ENCODE measurements around the gene CALML5.

Gene CALML5

DNA sequence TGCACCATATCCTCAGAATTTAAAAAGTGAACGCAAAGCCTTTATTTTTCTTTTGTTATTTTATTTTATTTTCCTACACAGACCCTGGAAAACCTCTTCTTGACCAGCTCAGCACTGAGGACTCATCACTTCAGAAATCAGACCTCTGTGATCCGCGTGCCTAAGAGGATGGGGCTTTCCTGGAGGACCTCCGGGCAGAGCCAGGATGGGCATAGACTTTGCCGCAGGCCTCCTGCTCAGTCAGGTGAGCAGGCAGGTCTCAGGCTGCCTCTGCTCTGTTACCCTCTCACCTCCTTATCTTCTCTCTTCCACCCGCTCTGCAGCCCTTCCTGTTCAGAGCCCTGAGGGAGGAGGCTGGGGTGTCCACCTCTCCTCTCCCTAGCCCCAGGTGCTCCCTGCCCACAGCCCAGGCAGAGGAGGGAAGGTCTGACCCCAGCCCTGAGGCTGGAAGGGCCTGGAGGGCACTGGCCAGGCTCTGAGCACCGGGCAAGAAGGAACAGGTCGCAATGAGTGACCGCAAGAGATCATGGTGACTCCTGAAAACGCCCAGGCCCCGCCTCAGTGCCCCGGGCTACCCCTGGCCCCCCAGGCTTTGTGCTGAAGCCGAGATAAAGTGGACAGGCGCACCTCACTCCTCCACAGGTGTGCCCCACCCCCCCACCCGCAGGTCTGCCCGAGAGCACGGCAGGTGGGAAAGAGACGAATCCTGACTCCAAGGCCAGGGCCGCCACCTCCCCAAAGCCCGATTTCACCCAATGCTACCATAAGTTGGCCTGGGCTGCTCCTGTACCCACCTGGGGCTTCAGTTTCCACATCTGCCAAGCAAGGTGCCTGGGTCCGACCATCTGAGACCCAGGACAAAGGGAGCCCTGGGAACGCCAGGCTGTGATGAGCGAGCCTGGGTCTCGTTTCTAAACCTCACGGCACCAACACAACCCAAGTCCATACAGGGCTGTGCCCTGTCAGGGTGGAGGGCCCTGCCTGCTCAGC lies 2.8 kb downstream of the CALML5 start:
- DNase-seq (ENCODE audit: low read depth) = no peak
- H3K4me3 ChIP-seq (ENCODE audit: low read depth, low read length) = no peak overlapping the region
- TF ChIP-seq, protein P1, sequence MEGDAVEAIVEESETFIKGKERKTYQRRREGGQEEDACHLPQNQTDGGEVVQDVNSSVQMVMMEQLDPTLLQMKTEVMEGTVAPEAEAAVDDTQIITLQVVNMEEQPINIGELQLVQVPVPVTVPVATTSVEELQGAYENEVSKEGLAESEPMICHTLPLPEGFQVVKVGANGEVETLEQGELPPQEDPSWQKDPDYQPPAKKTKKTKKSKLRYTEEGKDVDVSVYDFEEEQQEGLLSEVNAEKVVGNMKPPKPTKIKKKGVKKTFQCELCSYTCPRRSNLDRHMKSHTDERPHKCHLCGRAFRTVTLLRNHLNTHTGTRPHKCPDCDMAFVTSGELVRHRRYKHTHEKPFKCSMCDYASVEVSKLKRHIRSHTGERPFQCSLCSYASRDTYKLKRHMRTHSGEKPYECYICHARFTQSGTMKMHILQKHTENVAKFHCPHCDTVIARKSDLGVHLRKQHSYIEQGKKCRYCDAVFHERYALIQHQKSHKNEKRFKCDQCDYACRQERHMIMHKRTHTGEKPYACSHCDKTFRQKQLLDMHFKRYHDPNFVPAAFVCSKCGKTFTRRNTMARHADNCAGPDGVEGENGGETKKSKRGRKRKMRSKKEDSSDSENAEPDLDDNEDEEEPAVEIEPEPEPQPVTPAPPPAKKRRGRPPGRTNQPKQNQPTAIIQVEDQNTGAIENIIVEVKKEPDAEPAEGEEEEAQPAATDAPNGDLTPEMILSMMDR (IDR thresholded peaks at IDR 0.05; ENCODE audit: control insufficient read depth, extremely low read depth, insufficient read depth) = no peak

DNA sequence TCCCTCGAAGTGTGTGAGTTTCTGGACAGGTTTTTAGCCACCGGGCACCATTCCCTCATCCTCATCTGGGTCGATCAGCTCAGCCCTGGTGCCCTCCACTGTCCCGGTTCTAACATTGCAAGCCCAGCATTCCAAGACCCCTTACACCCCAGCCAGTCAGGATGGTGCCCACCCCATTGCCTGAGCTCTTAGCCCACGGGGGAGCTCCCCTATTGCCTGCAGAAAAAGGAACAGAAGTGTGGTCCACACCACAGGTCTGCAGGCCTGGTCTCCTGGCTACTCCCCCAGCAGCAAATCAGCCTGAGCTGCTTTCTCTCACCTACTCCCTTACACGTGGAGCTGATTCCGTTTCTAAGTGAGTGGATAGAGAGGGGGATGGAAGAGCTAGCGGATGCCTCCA lies 4.8 kb downstream of the CALML5 start:
- TF ChIP-seq, protein P1 (IDR thresholded peaks at IDR 0.05; ENCODE audit: control insufficient read depth, extremely low read depth, insufficient read depth) = no peak
- no peak for DNase-seq (ENCODE audit: low read depth)
- no peak overlapping the region for H3K4me3 ChIP-seq (ENCODE audit: low read depth, low read length)

DNA sequence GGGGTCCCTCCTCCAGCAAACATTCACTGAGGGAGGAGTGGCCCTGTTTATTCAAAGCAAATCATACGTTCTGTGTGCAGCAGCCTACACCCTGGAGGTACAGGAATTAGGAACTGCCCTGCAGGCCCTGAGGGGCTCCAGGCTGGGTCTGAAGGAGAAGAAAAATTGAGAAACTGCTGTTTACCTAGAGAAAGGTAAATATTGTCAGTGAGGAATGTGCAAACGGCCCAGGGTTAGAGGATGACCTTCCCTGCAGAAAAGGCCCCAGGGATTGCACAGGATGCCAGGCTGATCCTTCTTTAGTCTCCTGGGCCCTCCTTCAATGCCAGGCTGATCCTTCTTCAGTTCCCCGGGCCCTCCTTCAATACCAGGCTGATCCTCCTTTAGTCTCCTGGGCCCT lies 5.7 kb downstream of the CALML5 start:
- no peak overlapping the region for H3K4me3 ChIP-seq (ENCODE audit: low read depth, low read length)
- no peak for DNase-seq (ENCODE audit: low read depth)
- TF ChIP-seq, protein P1 (IDR thresholded peaks at IDR 0.05; ENCODE audit: control insufficient read depth, extremely low read depth, insufficient read depth) = no peak

DNA sequence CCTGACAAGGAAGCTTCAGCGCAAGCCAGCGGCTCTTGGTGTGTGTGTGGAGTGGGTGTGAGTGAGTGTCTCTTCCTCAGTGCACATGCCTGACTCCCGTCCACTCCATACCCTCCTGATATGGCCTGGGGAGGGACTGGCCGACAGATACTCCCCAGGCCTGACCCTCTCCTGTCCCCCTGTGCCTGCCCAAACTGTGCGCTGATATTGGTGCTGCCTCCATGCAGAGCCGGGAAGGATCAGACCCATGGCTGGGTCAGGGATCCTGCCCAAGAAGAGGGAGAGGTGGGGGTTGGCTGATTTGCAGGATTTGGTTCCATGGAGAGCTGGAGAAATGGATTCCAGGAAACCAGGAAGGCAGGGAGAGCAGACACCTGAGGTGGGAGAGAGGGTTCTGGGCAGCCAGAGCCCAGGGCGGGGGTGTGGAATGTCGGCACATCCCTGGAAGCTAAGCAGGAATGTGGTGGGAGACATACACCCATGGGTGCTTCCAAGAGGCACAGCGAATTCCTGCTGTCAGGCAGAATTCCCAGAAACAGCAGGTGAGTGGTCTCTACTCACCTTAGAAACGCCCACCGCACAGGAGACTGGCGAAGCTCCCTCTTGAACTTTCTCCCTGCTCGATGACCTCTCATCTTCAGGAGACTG lies 6.3 kb downstream of the CALML5 start:
- H3K4me3 ChIP-seq (ENCODE audit: low read depth, low read length) = no peak overlapping the region
- DNase-seq (ENCODE audit: low read depth) = no peak
- TF ChIP-seq, protein P1 (IDR thresholded peaks at IDR 0.05; ENCODE audit: control insufficient read depth, extremely low read depth, insufficient read depth) = no peak

DNA sequence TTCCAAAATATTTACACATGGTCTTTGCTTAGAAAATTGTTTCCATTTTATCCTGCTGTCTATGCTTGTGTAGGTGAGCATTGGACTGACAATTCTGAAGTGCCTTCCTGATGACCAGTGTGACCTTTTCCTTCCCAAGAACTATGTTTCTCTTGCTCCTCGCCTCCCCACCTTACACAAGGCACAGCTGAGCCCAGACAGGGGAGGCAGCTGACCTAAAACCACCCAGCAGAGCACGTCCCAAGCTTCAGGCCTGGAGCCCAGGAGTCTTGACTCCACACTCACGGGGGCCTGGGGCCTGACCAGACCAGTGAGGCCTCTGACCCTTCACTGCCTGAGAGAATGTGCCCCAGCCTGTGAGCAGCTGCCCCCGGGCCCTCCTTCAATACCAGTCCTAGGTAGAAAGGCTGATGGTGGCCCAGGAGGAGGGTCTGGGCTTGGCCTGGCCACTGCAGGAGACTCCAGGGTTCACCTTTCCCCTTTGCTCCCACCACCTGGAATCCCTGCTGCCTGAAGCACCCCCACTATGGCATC lies 7.0 kb downstream of the CALML5 start:
- TF ChIP-seq, protein P1 (IDR thresholded peaks at IDR 0.05; ENCODE audit: control insufficient read depth, extremely low read depth, insufficient read depth) = no peak
- DNase-seq (ENCODE audit: low read depth) = no peak
- H3K4me3 ChIP-seq (ENCODE audit: low read depth, low read length) = no peak overlapping the region

DNA sequence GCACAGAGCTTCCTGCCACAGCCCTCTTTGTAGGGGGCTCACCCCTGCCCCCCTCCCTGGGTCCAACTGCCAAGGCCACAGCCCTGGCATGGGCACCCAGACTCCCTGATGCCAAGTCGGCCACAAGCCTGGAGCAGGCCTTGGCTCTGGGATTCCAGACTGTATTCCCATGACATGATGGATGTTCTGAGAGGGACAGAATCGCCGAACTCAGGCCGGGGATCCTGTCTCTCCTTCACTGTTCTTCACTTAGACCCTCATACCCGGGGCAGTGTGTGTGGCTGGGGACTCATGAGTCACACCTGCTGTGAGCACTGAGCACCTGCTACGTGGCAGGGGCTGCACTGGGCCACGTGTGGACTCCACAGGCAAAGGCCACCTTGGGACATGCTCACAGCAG lies 7.9 kb downstream of the CALML5 start:
- DNase-seq (ENCODE audit: low read depth) = no peak
- TF ChIP-seq, protein P1 (IDR thresholded peaks at IDR 0.05; ENCODE audit: control insufficient read depth, extremely low read depth, insufficient read depth) = no peak
- H3K4me3 ChIP-seq (ENCODE audit: low read depth, low read length) = no peak overlapping the region

Measured in LNCaP clone FGC (cell line).